AG04449 (cell line): Measurements from ENCODE around the gene XRN2.
"Not testable (repeated sequence)": the region's sequence is repeated elsewhere in the genome, so short reads cannot be mapped to it uniquely, and the experiment has no call there.

Source experiments
- CTCF ChIA-PET: fragments of 350-600 bp; formaldehyde crosslinking; extraction: SDS; loops from one replicate; lab custom pipeline; 2021; ENCODE audit warnings: antibody characterized with exemption; lab: Yijun Ruan, JAX
- POLR2A ChIA-PET: fragments of 400-600, 350-600 bp; formaldehyde crosslinking; extraction: SDS; loops from one replicate; lab custom pipeline; 2020; ENCODE audit warnings: antibody characterized with exemption, inconsistent platforms; lab: Yijun Ruan, JAX
- DNase-seq: peaks from one replicate; pipeline ENCODE4 v3.0.0-alpha.2; 2010; ENCODE audit warnings: low read depth, low spot score
- H3K4me3 ChIP-seq: 2 replicates; pipeline ENCODE4 v1.5.1; 2011; ENCODE audit warnings: low read depth, mild to moderate bottlenecking, control low read depth, low read length
- CTCF ChIP-seq: IDR thresholded peaks from one replicate; pipeline ENCODE4 v1.5.1; 2011; ENCODE audit warnings: mild to moderate bottlenecking, moderate library complexity, low read length, control low read depth, inconsistent platforms; ENCODE audit not compliant: insufficient read depth; ENCODE audit errors: missing control alignments

The XRN2 gene

GRCh38 chr20:21357844-21358243 is 54.7 kb downstream of the XRN2 start:
- DNase-seq, result no peak
- ChIA-PET POLR2A (no interaction called here), CTCF (interaction anchor here (2.1 kb wide), 1 partner anchor 122 kb away, joined by 7 read pairs; no protein-coding TSS in a partner anchor)
- no peak for TF ChIP-seq CTCF
- no peak overlapping the region for H3K4me3 ChIP-seq

GRCh38 chr20:21358737-21359136 is 55.6 kb downstream of the XRN2 start:
- DNase-seq, result no peak
- no peak overlapping the region for H3K4me3 ChIP-seq
- ChIA-PET POLR2A (no interaction called here), CTCF (no interaction called here)
- TF ChIP-seq CTCF, result no peak

- no peak for DNase-seq
- H3K4me3 ChIP-seq, result no peak overlapping the region
- ChIA-PET POLR2A (no interaction called here), CTCF (no interaction called here)
- no peak for TF ChIP-seq CTCF
Measured at GRCh38 chr20:21360705-21361104, 57.6 kb downstream of the XRN2 start.

- TF ChIP-seq CTCF, result no peak
- POLR2A ChIA-PET, result no interaction called here
Measured at GRCh38 chr20:21361266-21361665, 58.1 kb downstream of the XRN2 start.

GRCh38 chr20:21364413-21364812 is 61.3 kb downstream of the XRN2 start:
- no peak overlapping the region for H3K4me3 ChIP-seq
- POLR2A ChIA-PET, result no interaction called here

More at GRCh38 chr20:21361266-21361665, 58.1 kb downstream of the XRN2 start:
- H3K4me3 ChIP-seq, result no peak overlapping the region
- no peak for DNase-seq
- CTCF ChIA-PET, result no interaction called here

GRCh38 chr20:21365771-21366170 is 62.6 kb downstream of the XRN2 start:
- POLR2A ChIA-PET, result no interaction called here
- no peak for TF ChIP-seq CTCF
- CTCF ChIA-PET, result no interaction called here
- DNase-seq, result no peak
- no peak overlapping the region for H3K4me3 ChIP-seq

More at GRCh38 chr20:21364413-21364812, 61.3 kb downstream of the XRN2 start:
- DNase-seq, result no peak
- no peak for TF ChIP-seq CTCF
- CTCF ChIA-PET, result interaction anchor here (1.4 kb wide), 1 partner anchor 128 kb away, joined by 5 read pairs; no protein-coding TSS in a partner anchor

- CTCF ChIA-PET, DNase-seq, POLR2A ChIA-PET: not testable (repeated sequence)
Measured at GRCh38 chr20:21366273-21366672, 63.1 kb downstream of the XRN2 start.

More at GRCh38 chr20:21366273-21366672, 63.1 kb downstream of the XRN2 start:
- not testable (repeated sequence) for H3K4me3 ChIP-seq
